Endodermal cell (in vitro differentiated cells): ENCODE data around the gene HACD2. TPM values are rescaled to one million over a fixed set of nuclear protein-coding genes. Genes with fewer than 3 reads are reported as not detected.

Experiments used
- DNase-seq: peaks from one replicate; pipeline ENCODE4 v3.0.0-alpha.2; 2017
- H3K27ac ChIP-seq: 2 replicates; pipeline ENCODE4 v1.5.1; 2013; ENCODE audit warnings: mild to moderate bottlenecking, low read depth, low read length, moderate library complexity
- H3K27me3 ChIP-seq: 2 replicates; pipeline ENCODE4 v1.6.1; 2013; ENCODE audit warnings: mild to moderate bottlenecking, low read length, moderate library complexity; ENCODE audit not compliant: insufficient read depth, control insufficient read depth, poor library complexity, severe bottlenecking
- H3K36me3 ChIP-seq: 2 replicates; pipeline ENCODE4 v1.7.0; 2013; ENCODE audit warnings: mild to moderate bottlenecking, low read length, moderate library complexity; ENCODE audit not compliant: control insufficient read depth, insufficient read depth
- H3K4me1 ChIP-seq: one replicate; pipeline ENCODE4 v1.7.0; 2013; ENCODE audit warnings: low read length; ENCODE audit not compliant: control insufficient read depth, insufficient read depth
- H3K4me3 ChIP-seq: 2 replicates; pipeline ENCODE4 v1.5.1; 2013; ENCODE audit warnings: mild to moderate bottlenecking, low read length, moderate library complexity
- H3K9ac ChIP-seq: 2 replicates; pipeline ENCODE4 v1.6.1; 2013; ENCODE audit warnings: mild to moderate bottlenecking, low read length, moderate library complexity; ENCODE audit not compliant: poor library complexity, severe bottlenecking; ENCODE audit errors: extremely low read depth
- H3K9me3 ChIP-seq: 2 replicates; pipeline ENCODE4 v1.6.1; 2013; ENCODE audit warnings: mild to moderate bottlenecking, low read length, moderate library complexity; ENCODE audit not compliant: control insufficient read depth
- H3K27ac Mint-ChIP-seq: 2 replicates; pipeline ENCODE4 v1.8.0; 2020; ENCODE audit warnings: mixed read lengths
- H3K27me3 Mint-ChIP-seq: 2 replicates; pipeline ENCODE4 v1.8.0; 2021; ENCODE audit warnings: mild to moderate bottlenecking, mixed read lengths; ENCODE audit not compliant: insufficient read depth
- H3K36me3 Mint-ChIP-seq: 2 replicates; pipeline ENCODE4 v1.8.0; 2020; ENCODE audit warnings: low read depth, mixed read lengths
- H3K4me1 Mint-ChIP-seq: 2 replicates; pipeline ENCODE4 v1.8.0; 2020; ENCODE audit warnings: mixed read lengths
- H3K4me3 Mint-ChIP-seq: 2 replicates; pipeline ENCODE4 v1.8.0; 2020; ENCODE audit warnings: mild to moderate bottlenecking, moderate library complexity, mixed read lengths
- H3K9me3 Mint-ChIP-seq: 2 replicates; pipeline ENCODE4 v1.8.0; 2020; ENCODE audit warnings: mild to moderate bottlenecking, mixed read lengths
- CTCF ChIP-seq: fragments of 200-600 bp; sonication (generic); conservative IDR thresholded peaks from 2 replicates; pipeline ENCODE4 v1.5.0; 2021; ENCODE audit warnings: antibody characterized with exemption, mild to moderate bottlenecking
- WGBS, 2 experiments: methylation state at CpG; one replicate each; pipeline versions ENCODE4 v1.1.5 to v1.1.7; 2013; ENCODE audit warnings: missing lambda C conversion rate in 2 of 2, mixed read lengths in 1 of 2; ENCODE audit not compliant: insufficient coverage in 1 of 2, insufficient read length in 1 of 2; 5-methylcytosine and 5-hydroxymethylcytosine counted together
- total RNA-seq, 2 donors: library from RNA; stranded (reverse); fragmentation: NEBNext Ultra II Directional in 1 of 2; extraction: Animal tissue kit (Norgen Biotek cat#: 25700) in 1 of 2; gene quantifications; 2 replicates in 1 of 2; 3 replicates in 1 of 2; pipeline ENCODE4 v1.2.1, GENCODE V29; 2021

Gene HACD2
- total RNA-seq, 2 donors from 2014 or later, result 32.5 to 48.7 TPM

- no peak overlapping the region for H3K27ac Mint-ChIP-seq
- H3K36me3 Mint-ChIP-seq, result no peaks in the 10 kb centered on the region
- no peaks in the 10 kb centered on the region for H3K4me1 ChIP-seq
- H3K36me3 ChIP-seq, result no peaks in the 10 kb centered on the region
- no peaks in the 10 kb centered on the region for H3K9me3 ChIP-seq
- no peak for DNase-seq
- H3K27me3 Mint-ChIP-seq, result peaks cover 9% of the 10 kb centered on the region
- H3K4me1 Mint-ChIP-seq, result peaks cover 12% of the 10 kb centered on the region
- no peak overlapping the region for H3K4me3 Mint-ChIP-seq
- no peak for TF ChIP-seq CTCF
- no peaks in the 10 kb centered on the region for H3K9me3 Mint-ChIP-seq
- H3K9ac ChIP-seq, result no peak overlapping the region
- no peak overlapping the region for H3K27ac ChIP-seq
- WGBS, 2 experiments, result 75 to 86% methylated on average over 1 to 6 of the region's 7 CpGs
- H3K4me3 ChIP-seq, result no peak overlapping the region
- no peaks in the 10 kb centered on the region for H3K27me3 ChIP-seq
Measured at GRCh38 chr3:123475786-123476185, 109.1 kb downstream of the HACD2 start.

- no peak overlapping the region for H3K4me3 Mint-ChIP-seq
- peaks cover 14% of the 10 kb centered on the region for H3K27me3 Mint-ChIP-seq
- peaks cover 12% of the 10 kb centered on the region for H3K4me1 Mint-ChIP-seq
- DNase-seq, result no peak
- WGBS, 2 experiments, result 89 to 93% methylated on average over 4 to 5 of the region's 5 CpGs
- H3K36me3 Mint-ChIP-seq, result no peaks in the 10 kb centered on the region
- H3K36me3 ChIP-seq, result no peaks in the 10 kb centered on the region
- H3K9me3 ChIP-seq, result no peaks in the 10 kb centered on the region
- H3K4me3 ChIP-seq, result no peak overlapping the region
- H3K27me3 ChIP-seq, result peaks cover 6% of the 10 kb centered on the region
- no peak overlapping the region for H3K27ac ChIP-seq
- H3K4me1 ChIP-seq, result no peaks in the 10 kb centered on the region
- H3K9me3 Mint-ChIP-seq, result no peaks in the 10 kb centered on the region
- no peak for TF ChIP-seq CTCF
- no peak overlapping the region for H3K9ac ChIP-seq
- H3K27ac Mint-ChIP-seq, result no peak overlapping the region
Measured at GRCh38 chr3:123471106-123471505, 113.7 kb downstream of the HACD2 start.

GRCh38 chr3:123469323-123469995 is 115.4 kb downstream of the HACD2 start:
- no peaks in the 10 kb centered on the region for H3K4me1 Mint-ChIP-seq
- H3K36me3 Mint-ChIP-seq, result no peaks in the 10 kb centered on the region
- no peak for TF ChIP-seq CTCF
- no peaks in the 10 kb centered on the region for H3K36me3 ChIP-seq
- H3K4me3 ChIP-seq, result no peak overlapping the region
- H3K27me3 Mint-ChIP-seq, result peaks cover 23% of the 10 kb centered on the region
- peaks cover 15% of the 10 kb centered on the region for H3K27me3 ChIP-seq
- no peaks in the 10 kb centered on the region for H3K9me3 ChIP-seq
- no peak overlapping the region for H3K27ac ChIP-seq
- no peak overlapping the region for H3K4me3 Mint-ChIP-seq
- 81 to 88% methylated on average over 8 to 11 of the region's 11 CpGs for WGBS, 2 experiments
- H3K4me1 ChIP-seq, result no peaks in the 10 kb centered on the region
- H3K9me3 Mint-ChIP-seq, result no peaks in the 10 kb centered on the region
- DNase-seq, result no peak
- no peak overlapping the region for H3K9ac ChIP-seq
- H3K27ac Mint-ChIP-seq, result no peak overlapping the region
